H1 (cell line): ENCODE data around the gene PRKCD. TPM values are rescaled to one million over a fixed set of nuclear protein-coding genes. Genes with fewer than 3 reads are reported as not detected.

Source experiments
- CTCF ChIA-PET: fragments of 300-600 bp; sonication (Branson Sonifier 250); formaldehyde crosslinking; loops from one replicate; lab custom pipeline; 2021; ENCODE audit not compliant: partially characterized antibody; lab: Charles Lee
- POLR2A ChIA-PET: fragments of 300-600 bp; sonication (Branson Sonifier 250); formaldehyde crosslinking; loops from one replicate; lab custom pipeline; 2021; ENCODE audit warnings: inconsistent platforms; ENCODE audit not compliant: partially characterized antibody; lab: Charles Lee
- DNase-seq, 2 experiments: peaks; one replicate each; pipeline versions ENCODE4 v3.0.0 to v3.0.0-alpha.2; 2010 to 2022; ENCODE audit warnings: low spot score in 2 of 2, low read depth in 1 of 2, mixed read lengths in 1 of 2
- FAIRE-seq: peaks from 2 replicates; lab custom pipeline; 2011; peaks lifted over from hg19 to GRCh38; lab: Jason Lieb, UNC
- H2AFZ ChIP-seq: 2 replicates; pipeline ENCODE4 v1.8.1; 2012; ENCODE audit warnings: low read length, inconsistent platforms
- H2AK5ac ChIP-seq: 2 replicates; pipeline ENCODE4 v1.6.1; 2013; ENCODE audit warnings: low read depth, low read length
- H2BK120ac ChIP-seq: replicated peaks from 2 replicates; pipeline ENCODE3; 2013; ENCODE audit warnings: low read depth, low read length, inconsistent platforms
- H2BK12ac ChIP-seq: 2 replicates; pipeline ENCODE4 v1.6.1; 2013; ENCODE audit warnings: low read depth, low read length
- H2BK15ac ChIP-seq: 2 replicates; pipeline ENCODE4 v1.6.1; 2013; ENCODE audit warnings: low read length
- H2BK20ac ChIP-seq: 2 replicates; pipeline ENCODE4 v1.6.1; 2013; ENCODE audit warnings: low read length
- H2BK5ac ChIP-seq: 2 replicates; pipeline ENCODE4 v1.6.1; 2013; ENCODE audit warnings: low read depth, low read length
- H3K14ac ChIP-seq: 2 replicates; pipeline ENCODE4 v1.6.1; 2013; ENCODE audit warnings: inconsistent platforms; ENCODE audit not compliant: insufficient read length
- H3K18ac ChIP-seq: 2 replicates; pipeline ENCODE4 v1.6.1; 2013; ENCODE audit warnings: low read length; ENCODE audit errors: extremely low read depth
- H3K23ac ChIP-seq: 2 replicates; pipeline ENCODE4 v1.6.1; 2013; ENCODE audit warnings: inconsistent platforms; ENCODE audit not compliant: insufficient read length
- H3K23me2 ChIP-seq: 2 replicates; pipeline ENCODE4 v1.6.1; 2013; ENCODE audit warnings: low read depth, low read length
- H3K27ac ChIP-seq: 2 replicates; pipeline ENCODE4 v1.6.1; 2011; ENCODE audit warnings: low read depth, low read length, inconsistent platforms
- H3K27me3 ChIP-seq, 4 experiments: replicated peaks in 1 of 4; 1 replicate in 1 of 4; 2 replicates in 3 of 4; pipeline versions ENCODE4 v1.6.1 to v1.8.1; 2011 to 2013; ENCODE audit warnings: low read length in 3 of 4, mild to moderate bottlenecking in 3 of 4, inconsistent platforms in 2 of 4, mixed read lengths in 2 of 4, moderate library complexity in 1 of 4; ENCODE audit not compliant: control insufficient read depth in 3 of 4, insufficient read depth in 3 of 4; ENCODE audit errors: extremely low read depth in 1 of 4
- H3K36me3 ChIP-seq, 4 experiments: 2 replicates each; pipeline versions ENCODE4 v1.6.1 to v1.8.1; 2011 to 2013; ENCODE audit warnings: mild to moderate bottlenecking in 4 of 4, low read length in 3 of 4, moderate library complexity in 2 of 4, control low read depth in 1 of 4, inconsistent platforms in 1 of 4; ENCODE audit not compliant: insufficient read depth in 4 of 4, control insufficient read depth in 2 of 4
- H3K4ac ChIP-seq: replicated peaks from 2 replicates; pipeline ENCODE3; 2013; ENCODE audit warnings: low read length, low read depth, mixed read lengths, inconsistent platforms; ENCODE audit not compliant: insufficient read length
- H3K4me1 ChIP-seq, 4 experiments: replicated peaks in 1 of 4; 1 replicate in 1 of 4; 2 replicates in 3 of 4; pipeline versions ENCODE4 v1.6.1 to v1.8.1; 2011 to 2013; ENCODE audit warnings: low read length in 3 of 4, inconsistent platforms in 2 of 4, mixed read lengths in 1 of 4; ENCODE audit not compliant: insufficient read depth in 4 of 4, control insufficient read depth in 3 of 4
- H3K4me2 ChIP-seq, 2 experiments: 2 replicates each; pipeline versions ENCODE4 v1.6.1 to v1.8.1; 2011 to 2013; ENCODE audit warnings: low read depth in 2 of 2, low read length in 2 of 2, control low read depth in 1 of 2, inconsistent platforms in 1 of 2, mild to moderate bottlenecking in 1 of 2; ENCODE audit not compliant: insufficient read depth in 1 of 2
- H3K4me3 ChIP-seq, 4 experiments: fragments of 200-600, 300-600 bp in 1 of 4; sonication (generic), shearing (Covaris generic), sonication (Bioruptor Twin) in 1 of 4; 2 replicates each; pipeline versions ENCODE4 v1.5.1 to v1.8.1; 2011 to 2016; ENCODE audit warnings: low read length in 4 of 4, low read depth in 3 of 4, control low read depth in 2 of 4, inconsistent platforms in 2 of 4, mild to moderate bottlenecking in 2 of 4, mixed read lengths in 1 of 4, moderate library complexity in 1 of 4; ENCODE audit not compliant: insufficient read depth in 2 of 4; ENCODE audit errors: extremely low read depth in 1 of 4
- H3K56ac ChIP-seq: replicated peaks from 2 replicates; pipeline ENCODE3; 2013; ENCODE audit warnings: low read depth, mild to moderate bottlenecking, mixed read lengths, low read length, inconsistent platforms; ENCODE audit not compliant: insufficient read length
- H3K79me1 ChIP-seq: 2 replicates; pipeline ENCODE4 v1.6.1; 2013; ENCODE audit warnings: low read depth, low read length, control low read depth
- H3K79me2 ChIP-seq, 2 experiments: 2 replicates each; pipeline versions ENCODE4 v1.6.1 to v1.8.1; 2012 to 2013; ENCODE audit warnings: low read length in 2 of 2, mild to moderate bottlenecking in 2 of 2, inconsistent platforms in 1 of 2; ENCODE audit not compliant: insufficient read depth in 2 of 2, control insufficient read depth in 1 of 2
- H3K9ac ChIP-seq, 4 experiments: replicated peaks in 1 of 4; 1 replicate in 1 of 4; 2 replicates in 3 of 4; pipeline versions ENCODE4 v1.6.1 to v1.8.1; 2011 to 2013; ENCODE audit warnings: low read depth in 3 of 4, low read length in 3 of 4, control low read depth in 2 of 4, mild to moderate bottlenecking in 2 of 4, moderate library complexity in 2 of 4, inconsistent platforms in 1 of 4; ENCODE audit errors: extremely low read depth in 1 of 4
- H3K9me3 ChIP-seq, 2 experiments: 2 replicates each; pipeline versions ENCODE4 v1.6.1 to v1.8.1; 2012 to 2013; ENCODE audit warnings: mild to moderate bottlenecking in 2 of 2, moderate library complexity in 2 of 2, control low read depth in 1 of 2, inconsistent platforms in 1 of 2, low read depth in 1 of 2, low read length in 1 of 2, mixed read lengths in 1 of 2; ENCODE audit not compliant: insufficient read depth in 2 of 2
- H4K20me1 ChIP-seq, 2 experiments: replicated peaks in 1 of 2; 2 replicates each; pipeline versions ENCODE3 to v1.8.1; 2011 to 2013; ENCODE audit warnings: inconsistent platforms in 2 of 2, low read length in 2 of 2, mild to moderate bottlenecking in 1 of 2; ENCODE audit not compliant: insufficient read depth in 2 of 2, control insufficient read depth in 1 of 2
- H4K5ac ChIP-seq: 2 replicates; pipeline ENCODE4 v1.6.1; 2013; ENCODE audit warnings: low read length, low read depth, mixed read lengths, inconsistent platforms; ENCODE audit not compliant: insufficient read length
- H4K8ac ChIP-seq: 2 replicates; pipeline ENCODE4 v1.8.0; 2013; ENCODE audit warnings: mild to moderate bottlenecking, moderate library complexity, low read length, inconsistent platforms; ENCODE audit not compliant: insufficient read depth; ENCODE audit errors: extremely low read depth
- H4K91ac ChIP-seq: replicated peaks from 2 replicates; pipeline ENCODE3; 2013; ENCODE audit warnings: low read length, mixed read lengths, inconsistent platforms; ENCODE audit not compliant: insufficient read length
- CHD2 ChIP-seq: IDR thresholded peaks from 2 replicates; pipeline ENCODE4 v1.6.1; 2012; ENCODE audit warnings: low read length, improper control_type of control experiment
- CTCF ChIP-seq, 3 experiments: IDR thresholded peaks; 1 replicate in 2 of 3; 2 replicates in 1 of 3; pipeline versions ENCODE4 v1.5.1 to v1.6.1; 2011; ENCODE audit warnings: low read length in 3 of 3, mild to moderate bottlenecking in 3 of 3, inconsistent platforms in 2 of 3, low read depth in 1 of 3, moderate library complexity in 1 of 3; ENCODE audit not compliant: insufficient read depth in 1 of 3; ENCODE audit errors: control extremely low read depth in 1 of 3
- POLR2A ChIP-seq, 2 experiments: IDR thresholded peaks; 1 replicate in 1 of 2; 2 replicates in 1 of 2; pipeline ENCODE4 v1.6.1; 2011; ENCODE audit warnings: low read depth in 2 of 2, low read length in 2 of 2, mild to moderate bottlenecking in 2 of 2; ENCODE audit errors: control extremely low read depth in 1 of 2
- POLR2AphosphoS5 ChIP-seq: IDR thresholded peaks from 2 replicates; pipeline ENCODE4 v1.6.1; 2011; ENCODE audit warnings: low read depth, low read length
- RAD21 ChIP-seq, 2 experiments: IDR thresholded peaks in 1 of 2; conservative IDR thresholded peaks in 1 of 2; 2 replicates each; pipeline ENCODE4 v1.6.1; 2011; ENCODE audit warnings: low read depth in 2 of 2, low read length in 2 of 2, improper control_type of control experiment in 1 of 2, inconsistent platforms in 1 of 2, mild to moderate bottlenecking in 1 of 2, moderate library complexity in 1 of 2
- WGBS, 2 experiments: shearing (Covaris generic) in 1 of 2; methylation state at CpG; one replicate each; pipeline versions ENCODE4 v1.1.6 to v1.1.7; 2013 to 2015; ENCODE audit warnings: low lambda C conversion rate in 2 of 2, mixed read lengths in 2 of 2, inconsistent platforms in 1 of 2, low coverage in 1 of 2, missing lambda C conversion rate in 1 of 2; ENCODE audit not compliant: insufficient replicate concordance in 2 of 2, insufficient coverage in 1 of 2, insufficient read length in 1 of 2; ENCODE audit errors: extremely low coverage in 1 of 2, missing lambda C conversion rate in 1 of 2; 5-methylcytosine and 5-hydroxymethylcytosine counted together
- polyA plus RNA-seq, 7 experiments: library from polyadenylated mRNA; depleted of rRNA in 3 of 7; stranded (reverse) in 5 of 7; unstranded in 2 of 7; fragments of >200 nt in 5 of 7; fragments of 200-250 nt in 2 of 7; gene quantifications; 1 replicate in 5 of 7; 2 replicates in 1 of 7; 4 replicates in 1 of 7; pipeline versions ENCODE4 v1.2.1 to v1.2.3, GENCODE V29; 2011 to 2013; ENCODE audit warnings: missing spikeins in 2 of 7, mixed read lengths in 2 of 7
- total RNA-seq: library from RNA; stranded (reverse); fragmentation: NEBNext Ultra II Directional; extraction: Animal tissue kit (Norgen Biotek cat#: 25700); gene quantifications from 2 replicates; pipeline ENCODE4 v1.2.1, GENCODE V29; 2021

Gene PRKCD
- total and polyA plus RNA-seq, 2 of the 8 experiments (the other 6 are each of a cell fraction or from before 2014, with no cell fraction given), result 22.6 to 23.9 TPM

- Histone ChIP-seq H2BK20ac (no peak overlapping the region), H2BK12ac (no peak overlapping the region), H3K4me1 (peaks cover 0 to 4% (median 3%) of the 10 kb centered on the region in 4 experiments; a peak in 3 of 7 replicates), H3K18ac (no peak overlapping the region), H4K20me1 (peaks cover 25 to 55% of the 10 kb centered on the region in 2 experiments), H2AK5ac (no peak overlapping the region), H3K79me1 (peaks cover 7% of the 10 kb centered on the region), H3K23me2 (no peaks in the 10 kb centered on the region), H3K79me2 (no peaks in the 10 kb centered on the region; a peak in 1 of 4 replicates), H3K4ac (no peak overlapping the region), H3K14ac (no peak overlapping the region), H3K9me3 (no peaks in the 10 kb centered on the region), H3K4me3 (no peak overlapping the region), H3K9ac (no peak overlapping the region), H4K8ac (peak overlapping the region; percentile 57), H2AFZ (no peak overlapping the region), H2BK5ac (no peak overlapping the region), H4K91ac (no peak overlapping the region), H3K27ac (peak overlapping the region; percentile 12; the same call in 1 of the 2 replicates), H3K27me3 (no peaks in the 10 kb centered on the region), H3K4me2 (no peak overlapping the region), H3K36me3 (peaks cover 75 to 99% (median 94%) of the 10 kb centered on the region in 4 experiments), H2BK15ac (no peak overlapping the region), H2BK120ac (no peak overlapping the region), H4K5ac (no peak overlapping the region), H3K56ac (no peak overlapping the region), H3K23ac (no peak overlapping the region)
- TF ChIP-seq POLR2AphosphoS5 (peak; percentile 35; the same call in 1 of the 2 replicates), CHD2 (no peak), CTCF (IDR thresholded peaks at IDR 0.05; ENCODE audit: control extremely low read depth in 1 of 3, insufficient read depth in 1 of 3, low read depth in 1 of 3, low read length in 3 of 3) (peak in 1 of 3 experiments; percentile 45; a peak in 2 of 4 replicates), POLR2A (IDR thresholded peaks at IDR 0.05; ENCODE audit: control extremely low read depth in 1 of 2, low read depth in 2 of 2, low read length in 2 of 2) (peak in 1 of 2 experiments; percentile 47; a peak in 1 of 3 replicates), RAD21 (IDR thresholded peaks at IDR 0.05 in 1 of 2, conservative IDR thresholded peaks at IDR 0.05 in 1 of 2; ENCODE audit: low read depth in 2 of 2, low read length in 2 of 2) (peak; percentile 25 to 37; a peak in 3 of 4 replicates)
- no peak for FAIRE-seq
- ChIA-PET CTCF (interaction anchor here (0.8 to 9.0 kb wide), 10 partner anchors 7 to 123 kb away, joined by 3 to 68 read pairs (median 6); no protein-coding TSS in a partner anchor), POLR2A (interaction anchor here (1.2 to 28.5 kb wide), 4 partner anchors 9 to 116 kb away, joined by 3 to 449 read pairs (median 3); partner anchors contain the start of gene TKT)
- 87% methylated on average over 12 of the region's 13 CpGs; no CpG with 5 or more reads in 1 of the 2 experiments for WGBS, 2 experiments
- no peak for DNase-seq
Observed at GRCh38 chr3:53231532-53232511, 70.8 kb downstream of the PRKCD start.
